Stimulated activated memory B cell treated with anti-CD40 and anti-IgM and Interleukin-4, amounts not matched to agents 10 μg/mL and 1 μg/mL and 100 μg/mL, for 72 hours (primary cell): ENCODE data around the gene STRN4.
A peak's percentile ranks its signal among the peaks of the same experiment; 100 is the strongest.
"Not testable (repeated sequence)": the region's sequence is repeated elsewhere in the genome, so short reads cannot be mapped to it uniquely, and the experiment has no call there.

ENCODE experiments used
- ATAC-seq: fragments of 150-1000 bp; cut with Tn5 transposase; 2 replicates; pipeline ENCODE4 v1.10.0; 2021
- H3K27ac Mint-ChIP-seq: one replicate; pipeline ENCODE4 v1.8.0; 2022; ENCODE audit warnings: mild to moderate bottlenecking, mixed read lengths
- H3K27me3 Mint-ChIP-seq: one replicate; pipeline ENCODE4 v1.8.0; 2022; ENCODE audit warnings: mixed read lengths
- H3K36me3 Mint-ChIP-seq: one replicate; pipeline ENCODE4 v1.8.0; 2022; ENCODE audit warnings: mixed read lengths
- H3K4me1 Mint-ChIP-seq: one replicate; pipeline ENCODE4 v1.8.0; 2022; ENCODE audit warnings: mixed read lengths
- H3K4me3 Mint-ChIP-seq: one replicate; pipeline ENCODE4 v1.8.0; 2022; ENCODE audit warnings: mild to moderate bottlenecking, moderate library complexity, mixed read lengths
- H3K9me3 Mint-ChIP-seq: one replicate; pipeline ENCODE4 v1.8.0; 2022; ENCODE audit warnings: mixed read lengths

The STRN4 gene

GRCh38 chr19:46777956-46778645 is 31.9 kb upstream of the STRN4 start:
- not testable (repeated sequence) for H3K9me3 Mint-ChIP-seq

GRCh38 chr19:46776927-46777911 is 31.0 kb upstream of the STRN4 start:
- H3K36me3 Mint-ChIP-seq: peaks cover 53% of the 10 kb centered on the region
- ATAC-seq: no peak
- H3K4me3 Mint-ChIP-seq: no peak overlapping the region
- no peaks in the 10 kb centered on the region for H3K27me3 Mint-ChIP-seq
- H3K9me3 Mint-ChIP-seq: no peaks in the 10 kb centered on the region
- peaks cover 6% of the 10 kb centered on the region for H3K4me1 Mint-ChIP-seq
- no peak overlapping the region for H3K27ac Mint-ChIP-seq

More at GRCh38 chr19:46777956-46778645, 31.9 kb upstream of the STRN4 start:
- H3K4me1 Mint-ChIP-seq: peaks cover 14% of the 10 kb centered on the region
- not testable (repeated sequence) for H3K4me3 Mint-ChIP-seq, ATAC-seq, H3K27me3 Mint-ChIP-seq, H3K27ac Mint-ChIP-seq
- peaks cover 62% of the 10 kb centered on the region for H3K36me3 Mint-ChIP-seq

- no peak overlapping the region for H3K4me3 Mint-ChIP-seq
- H3K9me3 Mint-ChIP-seq: no peaks in the 10 kb centered on the region
- peaks cover 44% of the 10 kb centered on the region for H3K36me3 Mint-ChIP-seq
- H3K27ac Mint-ChIP-seq: no peak overlapping the region
- peaks cover 6% of the 10 kb centered on the region for H3K4me1 Mint-ChIP-seq
- no peak for ATAC-seq
- H3K27me3 Mint-ChIP-seq: no peaks in the 10 kb centered on the region
Observed at GRCh38 chr19:46775642-46776258, 29.5 kb upstream of the STRN4 start.

- peaks cover 30% of the 10 kb centered on the region for H3K36me3 Mint-ChIP-seq
- ATAC-seq: no peak
- no peaks in the 10 kb centered on the region for H3K27me3 Mint-ChIP-seq
- no peaks in the 10 kb centered on the region for H3K4me1 Mint-ChIP-seq
- no peak overlapping the region for H3K27ac Mint-ChIP-seq
- no peak overlapping the region for H3K4me3 Mint-ChIP-seq
- H3K9me3 Mint-ChIP-seq: no peaks in the 10 kb centered on the region
Observed at GRCh38 chr19:46773018-46773399, 26.8 kb upstream of the STRN4 start.

GRCh38 chr19:46772170-46773017 is 26.1 kb upstream of the STRN4 start:
- H3K36me3 Mint-ChIP-seq: peaks cover 24% of the 10 kb centered on the region
- H3K4me3 Mint-ChIP-seq: no peak overlapping the region
- H3K27ac Mint-ChIP-seq: no peak overlapping the region
- no peak for ATAC-seq
- H3K4me1 Mint-ChIP-seq: no peaks in the 10 kb centered on the region
- H3K27me3 Mint-ChIP-seq: no peaks in the 10 kb centered on the region
- no peaks in the 10 kb centered on the region for H3K9me3 Mint-ChIP-seq

GRCh38 chr19:46768746-46769145 is 22.5 kb upstream of the STRN4 start:
- not testable (repeated sequence) for H3K27ac Mint-ChIP-seq, H3K36me3 Mint-ChIP-seq, H3K27me3 Mint-ChIP-seq, ATAC-seq, H3K4me3 Mint-ChIP-seq, H3K9me3 Mint-ChIP-seq, H3K4me1 Mint-ChIP-seq

- peak; percentile 64 for ATAC-seq
- no peaks in the 10 kb centered on the region for H3K27me3 Mint-ChIP-seq
- H3K4me1 Mint-ChIP-seq: peaks cover 7% of the 10 kb centered on the region
- no peaks in the 10 kb centered on the region for H3K36me3 Mint-ChIP-seq
- H3K9me3 Mint-ChIP-seq: no peaks in the 10 kb centered on the region
- H3K4me3 Mint-ChIP-seq: no peak overlapping the region
- H3K27ac Mint-ChIP-seq: no peak overlapping the region
Observed at GRCh38 chr19:46766569-46767317, 20.5 kb upstream of the STRN4 start.

- Mint-ChIP-seq H3K9me3 (no peaks in the 10 kb centered on the region), H3K27ac (no peak overlapping the region), H3K27me3 (no peaks in the 10 kb centered on the region), H3K36me3 (no peaks in the 10 kb centered on the region), H3K4me1 (peaks cover 7% of the 10 kb centered on the region), H3K4me3 (no peak overlapping the region)
- no peak for ATAC-seq
Observed at GRCh38 chr19:46764817-46765291, 18.6 kb upstream of the STRN4 start.

- no peaks in the 10 kb centered on the region for H3K36me3 Mint-ChIP-seq
- no peak overlapping the region for H3K4me3 Mint-ChIP-seq
- ATAC-seq: no peak
- no peak overlapping the region for H3K27ac Mint-ChIP-seq
- H3K9me3 Mint-ChIP-seq: no peaks in the 10 kb centered on the region
- H3K4me1 Mint-ChIP-seq: peaks cover 12% of the 10 kb centered on the region
- H3K27me3 Mint-ChIP-seq: no peaks in the 10 kb centered on the region
Observed at GRCh38 chr19:46762245-46762890, 16.1 kb upstream of the STRN4 start.

- Mint-ChIP-seq H3K9me3 (no peaks in the 10 kb centered on the region), H3K36me3 (peaks cover 6% of the 10 kb centered on the region), H3K27ac (no peak overlapping the region), H3K4me3 (no peak overlapping the region), H3K4me1 (peaks cover 8% of the 10 kb centered on the region), H3K27me3 (no peaks in the 10 kb centered on the region)
- no peak for ATAC-seq
Observed at GRCh38 chr19:46761418-46761831, 15.2 kb upstream of the STRN4 start.

GRCh38 chr19:46760897-46761296 is 14.6 kb upstream of the STRN4 start:
- not testable (repeated sequence) for H3K4me1 Mint-ChIP-seq, ATAC-seq, H3K4me3 Mint-ChIP-seq, H3K27ac Mint-ChIP-seq, H3K9me3 Mint-ChIP-seq, H3K36me3 Mint-ChIP-seq, H3K27me3 Mint-ChIP-seq

GRCh38 chr19:46760363-46760762 is 14.1 kb upstream of the STRN4 start:
- no peaks in the 10 kb centered on the region for H3K9me3 Mint-ChIP-seq
- H3K4me1 Mint-ChIP-seq: peaks cover 7% of the 10 kb centered on the region
- H3K27me3 Mint-ChIP-seq: no peaks in the 10 kb centered on the region
- ATAC-seq: no peak
- no peak overlapping the region for H3K4me3 Mint-ChIP-seq
- no peak overlapping the region for H3K27ac Mint-ChIP-seq
- H3K36me3 Mint-ChIP-seq: peaks cover 10% of the 10 kb centered on the region

GRCh38 chr19:46759817-46760333 is 13.6 kb upstream of the STRN4 start:
- Mint-ChIP-seq H3K36me3 (peaks cover 10% of the 10 kb centered on the region), H3K9me3 (no peaks in the 10 kb centered on the region), H3K4me1 (peaks cover 7% of the 10 kb centered on the region), H3K27me3 (no peaks in the 10 kb centered on the region), H3K4me3 (no peak overlapping the region), H3K27ac (no peak overlapping the region)
- ATAC-seq: no peak
